HG03064 (cell line): ENCODE measurements around the gene CHRNG.
"Not testable (repeated sequence)": the region's sequence is repeated elsewhere in the genome, so short reads cannot be mapped to it uniquely, and the experiment has no call there.

ENCODE experiments used
- ATAC-seq: cut with Tn5 transposase; IDR thresholded peaks from one replicate; pipeline ENCODE4 v1.9.1; 2021; ENCODE audit warnings: low read depth; ENCODE audit not compliant: unreplicated experiment

Gene CHRNG

DNA sequence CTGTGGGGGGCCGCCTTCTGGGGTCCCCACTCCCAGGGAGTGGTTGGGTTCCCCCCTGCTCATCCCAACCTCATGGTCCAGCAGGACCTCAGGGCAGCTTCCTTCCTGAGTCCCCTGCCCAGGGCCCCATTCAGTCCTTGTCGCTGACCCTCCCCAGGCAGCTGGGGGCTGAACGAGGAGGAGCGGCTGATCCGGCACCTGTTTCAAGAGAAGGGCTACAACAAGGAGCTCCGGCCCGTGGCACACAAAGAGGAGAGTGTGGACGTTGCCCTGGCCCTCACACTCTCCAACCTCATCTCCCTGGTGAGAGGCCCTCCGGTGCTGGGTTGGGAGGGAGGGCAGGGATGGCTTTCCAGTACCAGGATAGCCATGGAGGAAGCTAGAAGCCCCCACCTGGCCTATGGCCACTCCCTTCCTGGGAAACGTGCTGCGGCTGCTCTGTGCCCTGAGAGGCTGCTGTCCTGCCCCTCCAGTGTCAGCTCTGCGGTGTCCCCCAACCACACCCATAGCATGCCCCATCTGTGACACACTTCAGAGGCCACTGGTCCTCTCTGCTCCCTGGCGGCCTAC lies 13.0 kb upstream of the CHRNG start:
- no peak for ATAC-seq

GRCh38 chr2:232527905-232528470 lies 11.5 kb upstream of the CHRNG start:
- ATAC-seq = no peak

GRCh38 chr2:232528746-232529460 lies 10.6 kb upstream of the CHRNG start:
- no peak for ATAC-seq

DNA sequence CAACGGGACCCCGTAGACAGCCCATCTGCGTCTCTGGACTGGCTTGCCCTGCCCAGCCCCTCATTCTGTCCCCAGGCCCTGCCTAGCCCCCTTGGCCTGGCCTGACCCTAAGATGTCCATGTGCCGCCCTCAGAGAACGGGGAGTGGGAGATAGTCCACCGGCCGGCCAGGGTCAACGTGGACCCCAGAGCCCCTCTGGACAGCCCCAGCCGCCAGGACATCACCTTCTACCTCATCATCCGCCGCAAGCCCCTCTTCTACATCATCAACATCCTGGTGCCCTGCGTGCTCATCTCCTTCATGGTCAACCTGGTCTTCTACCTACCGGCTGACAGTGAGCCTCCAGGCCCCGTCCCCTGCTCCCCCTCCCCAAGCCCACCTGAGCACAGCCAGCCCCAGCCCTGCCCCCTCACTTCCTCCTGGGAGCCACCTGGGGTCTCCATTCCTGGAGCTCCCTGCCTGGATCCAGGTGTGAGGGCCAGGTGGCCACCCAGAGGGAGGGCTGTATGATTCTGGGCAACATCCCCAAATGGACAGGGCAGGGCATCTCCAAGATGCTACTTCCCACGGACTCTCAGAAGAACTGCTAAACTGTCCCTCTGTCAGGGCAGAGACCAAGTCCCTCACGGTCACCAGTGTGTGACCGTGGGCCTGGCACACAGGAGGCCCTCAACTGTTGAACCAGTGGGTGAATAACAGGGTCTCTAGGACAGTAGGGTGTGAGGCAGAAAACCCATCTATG lies 9.5 kb upstream of the CHRNG start:
- no peak for ATAC-seq

DNA sequence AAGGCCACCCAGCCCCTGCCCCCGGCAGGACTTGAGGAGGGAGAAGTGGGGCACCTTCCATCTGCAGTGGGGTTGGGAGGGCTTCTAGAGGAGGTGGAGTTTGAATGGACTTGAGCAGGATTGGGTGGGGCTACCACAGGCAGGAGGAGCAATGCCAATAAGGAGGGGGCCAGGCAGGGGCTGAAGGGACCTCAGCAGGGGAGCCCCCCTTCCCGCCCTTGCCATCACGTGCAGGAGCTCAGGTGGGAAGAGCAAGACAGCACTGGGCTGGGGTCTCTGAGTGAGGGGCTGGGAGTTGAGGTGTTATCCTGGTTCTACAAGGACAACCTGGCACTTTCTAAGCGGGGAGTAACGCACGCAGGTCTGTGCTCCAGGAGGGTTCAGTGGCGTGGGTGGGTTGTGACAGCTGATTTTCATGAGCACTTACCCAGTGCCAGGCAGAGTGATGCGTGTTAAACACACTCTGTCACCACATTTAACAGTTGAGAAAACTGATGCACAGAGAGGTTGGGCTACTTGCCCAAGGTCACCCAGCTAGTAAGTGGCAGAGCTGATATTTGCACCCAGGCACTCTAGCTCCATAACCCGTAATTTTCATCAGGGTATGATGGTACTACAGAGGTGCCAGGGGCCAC lies 8.7 kb upstream of the CHRNG start:
- ATAC-seq = no peak

GRCh38 chr2:232532419-232532818 lies 7.1 kb upstream of the CHRNG start:
- ATAC-seq = no peak

GRCh38 chr2:232532821-232533220 lies 6.7 kb upstream of the CHRNG start:
- ATAC-seq = not testable (repeated sequence)

DNA sequence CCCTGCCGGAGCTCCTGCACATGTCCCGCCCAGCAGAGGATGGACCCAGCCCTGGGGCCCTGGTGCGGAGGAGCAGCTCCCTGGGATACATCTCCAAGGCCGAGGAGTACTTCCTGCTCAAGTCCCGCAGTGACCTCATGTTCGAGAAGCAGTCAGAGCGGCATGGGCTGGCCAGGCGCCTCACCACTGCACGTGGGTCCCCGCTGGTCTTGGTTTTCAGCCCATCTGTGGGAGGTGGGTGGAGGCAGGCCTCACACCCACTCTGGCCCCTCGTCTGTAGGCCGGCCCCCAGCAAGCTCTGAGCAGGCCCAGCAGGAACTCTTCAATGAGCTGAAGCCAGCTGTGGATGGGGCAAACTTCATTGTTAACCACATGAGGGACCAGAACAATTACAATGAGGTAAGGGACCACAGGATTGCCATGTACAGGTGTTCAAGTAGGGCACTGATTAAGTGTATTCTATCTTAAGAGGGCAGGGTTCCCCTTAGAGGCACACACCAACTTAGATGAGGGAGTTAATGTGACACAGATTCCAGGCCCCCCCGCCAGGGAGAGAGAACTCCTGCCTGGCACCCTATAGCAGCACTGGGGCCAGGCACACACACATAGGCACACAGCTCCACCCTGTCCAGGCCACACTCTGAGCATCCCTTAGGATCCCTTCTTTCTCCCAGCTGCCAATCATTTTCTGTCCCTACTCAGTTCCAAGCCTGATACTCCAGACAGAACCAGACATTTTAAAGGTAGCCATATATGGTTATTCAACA lies 5.4 kb upstream of the CHRNG start:
- no peak for ATAC-seq

GRCh38 chr2:232534940-232535651 lies 4.4 kb upstream of the CHRNG start:
- ATAC-seq = no peak

- ATAC-seq = no peak
These were observed 3.5 kb upstream of the CHRNG start for GRCh38 chr2:232535761-232536530.

DNA sequence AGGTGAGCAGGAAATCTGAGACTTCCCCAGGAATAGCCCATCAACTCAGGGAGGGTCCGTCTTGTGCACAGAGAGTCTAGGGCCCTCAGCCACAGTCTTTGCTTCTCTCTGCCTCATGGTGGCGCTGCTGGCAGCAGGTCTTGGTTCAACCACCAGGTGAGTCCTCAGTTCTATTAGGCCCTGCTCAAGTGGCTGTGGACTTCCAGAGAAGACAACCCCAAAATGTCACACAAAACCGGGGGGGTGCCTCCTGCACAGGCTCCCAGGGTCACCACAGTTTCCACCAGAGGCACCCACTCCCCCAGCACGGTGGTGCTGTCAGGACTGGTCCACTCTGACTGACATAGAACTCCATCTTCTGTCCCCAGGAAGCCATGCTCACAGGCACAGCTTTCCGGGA lies 2.4 kb upstream of the CHRNG start:
- ATAC-seq = no peak

DNA sequence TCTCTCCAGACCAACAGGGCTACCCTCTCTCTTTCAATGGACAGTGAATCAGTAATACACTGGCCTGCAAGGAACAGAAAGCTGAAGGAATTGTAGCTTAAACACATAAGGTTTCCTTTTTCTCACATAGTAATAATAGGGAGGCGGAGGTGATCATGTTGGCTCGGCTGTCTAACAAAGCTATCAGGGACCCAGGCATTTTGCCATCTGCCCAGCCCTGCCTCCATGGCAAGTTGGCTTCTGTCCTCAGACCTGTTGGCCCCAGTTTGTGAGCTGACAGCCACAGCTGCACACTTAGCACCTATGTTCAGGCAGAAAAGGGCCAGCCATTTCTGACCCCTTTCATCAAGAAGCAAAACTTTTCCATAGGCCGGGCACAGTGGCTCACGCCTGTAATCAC lies 2.0 kb upstream of the CHRNG start:
- ATAC-seq = no peak

- no peak for ATAC-seq
These were observed 821 bp upstream of the CHRNG start for GRCh38 chr2:232538671-232539070.

- no peak for ATAC-seq
These were observed 1.0 kb downstream of the CHRNG start for GRCh38 chr2:232540441-232541041.

DNA sequence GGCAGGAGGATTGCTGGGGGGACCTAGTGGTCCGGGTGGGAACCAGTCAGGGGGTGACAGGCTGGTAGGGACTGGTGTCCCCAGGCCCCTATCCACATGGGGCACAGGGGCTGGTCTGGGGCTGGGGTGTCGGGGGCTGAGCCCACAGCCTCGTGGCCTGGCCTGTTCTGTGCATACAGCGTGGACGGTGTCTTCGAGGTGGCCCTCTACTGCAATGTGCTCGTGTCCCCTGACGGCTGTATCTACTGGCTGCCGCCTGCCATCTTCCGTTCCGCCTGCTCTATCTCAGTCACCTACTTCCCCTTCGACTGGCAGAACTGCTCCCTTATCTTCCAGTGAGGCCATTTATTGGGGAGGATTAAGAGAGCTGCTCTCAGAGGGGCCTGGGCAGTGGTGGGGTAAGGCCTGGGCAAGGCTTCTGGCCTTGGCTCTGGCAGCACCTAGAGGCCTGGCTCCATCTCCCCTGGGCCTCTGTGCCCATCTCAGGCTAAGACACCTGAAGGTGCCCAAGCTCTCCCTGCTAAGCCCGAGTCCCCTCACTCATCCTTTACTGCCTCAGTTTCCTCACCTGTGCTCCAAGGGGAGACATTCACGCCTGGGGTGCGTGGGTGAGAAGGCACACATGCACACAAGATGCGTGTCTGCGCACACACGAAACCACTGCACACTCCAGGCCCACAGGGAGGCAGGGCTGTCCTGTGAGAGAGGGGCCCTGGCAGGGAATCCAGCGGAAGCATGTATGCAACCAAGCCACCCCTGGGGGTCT lies 1.9 kb downstream of the CHRNG start:
- no peak for ATAC-seq

DNA sequence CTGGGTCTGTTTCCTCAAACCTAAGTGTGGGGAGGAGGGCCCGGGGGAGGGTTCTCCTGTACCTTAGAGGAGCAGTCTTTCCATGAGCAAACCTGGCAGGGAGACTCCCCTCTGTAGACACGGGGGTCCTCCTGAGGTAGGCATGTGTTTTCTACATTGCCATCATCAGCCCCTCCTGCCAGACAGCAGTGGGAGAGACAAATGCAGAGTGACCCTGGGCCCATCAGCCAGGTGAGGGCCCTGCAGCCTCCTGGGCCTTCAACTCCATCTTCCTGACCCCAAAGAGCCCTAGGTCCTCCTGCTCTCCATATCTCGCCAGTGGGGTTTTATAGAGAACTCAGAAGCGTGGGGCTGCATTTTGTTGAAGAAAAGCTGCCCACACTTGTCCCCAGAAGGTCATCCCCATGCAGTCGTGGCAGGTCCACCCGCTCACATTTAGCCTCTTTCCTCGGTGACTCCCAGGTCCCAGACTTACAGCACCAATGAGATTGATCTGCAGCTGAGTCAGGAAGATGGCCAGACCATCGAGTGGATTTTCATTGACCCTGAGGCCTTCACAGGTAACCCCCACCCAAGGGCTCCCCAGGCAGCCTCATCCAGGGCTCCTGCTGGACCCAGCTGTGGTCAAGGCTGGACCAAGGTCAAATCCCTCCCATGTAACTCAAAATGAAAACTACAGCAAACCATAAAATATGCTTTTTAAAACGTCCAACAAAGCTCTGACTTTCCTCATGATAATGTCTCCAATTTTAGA lies 2.6 kb downstream of the CHRNG start:
- no peak for ATAC-seq
